ENCODE measurements around the gene LRRC59.

Gene LRRC59

DNA sequence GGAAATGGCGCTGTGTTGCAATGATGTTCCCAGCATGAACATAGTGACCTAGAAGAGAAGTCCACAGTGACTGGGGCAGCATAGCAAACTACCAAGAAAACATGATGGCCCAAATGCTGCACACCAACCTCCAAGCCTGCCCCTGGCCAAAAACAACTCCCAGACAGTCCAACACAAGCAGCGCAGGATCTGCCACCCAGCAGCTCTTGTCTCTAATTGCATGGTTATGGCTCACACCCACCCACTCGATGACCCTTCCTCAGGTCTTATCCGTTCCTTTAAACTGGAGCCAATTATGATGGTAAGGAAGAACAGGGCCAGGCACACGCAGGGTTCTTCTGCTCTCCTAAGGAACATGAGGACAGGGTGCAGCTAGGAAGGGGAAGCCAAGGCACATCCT, 27.3 kb downstream of the LRRC59 start:
- Histone ChIP-seq H3K9me3 (ENCODE audit: low read depth, low read length) (no peaks in the 10 kb centered on the region), H3K36me3 (ENCODE audit: insufficient read depth, low read length) (peaks cover 43% of the 10 kb centered on the region), H3K9ac (ENCODE audit: insufficient read length) (no peak overlapping the region), H3K4me3 (no peak overlapping the region), H3K27ac (no peak overlapping the region)
- DNase-seq (ENCODE audit: low read depth, low spot score): no peak
- TF ChIP-seq EZH2 (IDR thresholded peaks at IDR 0.05): no peak
- TF ChIP-seq FOXP2 (optimal IDR thresholded peaks at IDR 0.05; ENCODE audit: control extremely low read depth, extremely low read length, insufficient read depth): no peak
- no peak for TF ChIP-seq POLR2AphosphoS5 (IDR thresholded peaks at IDR 0.05; ENCODE audit: borderline replicate concordance, low read depth, low read length)

DNA sequence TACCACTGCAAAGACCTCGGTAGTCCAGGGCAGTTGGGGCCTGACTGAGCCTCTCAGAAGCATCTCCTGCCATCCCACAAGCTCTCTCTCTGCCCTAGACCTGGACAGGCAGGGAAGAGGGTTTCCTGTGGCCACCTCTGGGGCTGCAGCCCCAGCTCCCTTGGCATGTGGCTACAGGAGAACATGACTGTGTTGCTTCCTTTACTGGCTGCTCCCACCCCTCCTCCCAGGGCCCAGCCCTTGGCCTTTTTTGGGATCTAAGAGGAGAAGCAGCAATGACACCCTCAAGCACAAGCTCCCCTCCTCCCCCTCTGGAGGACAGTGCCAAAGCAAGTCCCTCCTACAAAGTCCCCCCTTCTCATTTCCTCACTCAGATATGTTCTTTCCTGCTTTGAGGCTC, 29.9 kb downstream of the LRRC59 start:
- no peak for DNase-seq (ENCODE audit: low read depth, low spot score)
- H3K27ac ChIP-seq: no peak overlapping the region
- no peak overlapping the region for H3K9ac ChIP-seq (ENCODE audit: insufficient read length)
- H3K4me3 ChIP-seq: no peak overlapping the region
- no peaks in the 10 kb centered on the region for H3K9me3 ChIP-seq (ENCODE audit: low read depth, low read length)
- peaks cover 43% of the 10 kb centered on the region for H3K36me3 ChIP-seq (ENCODE audit: insufficient read depth, low read length)
- TF ChIP-seq FOXP2 (optimal IDR thresholded peaks at IDR 0.05; ENCODE audit: control extremely low read depth, extremely low read length, insufficient read depth) (no peak), POLR2AphosphoS5 (IDR thresholded peaks at IDR 0.05; ENCODE audit: borderline replicate concordance, low read depth, low read length) (no peak), EZH2 (IDR thresholded peaks at IDR 0.05) (no peak)

DNA sequence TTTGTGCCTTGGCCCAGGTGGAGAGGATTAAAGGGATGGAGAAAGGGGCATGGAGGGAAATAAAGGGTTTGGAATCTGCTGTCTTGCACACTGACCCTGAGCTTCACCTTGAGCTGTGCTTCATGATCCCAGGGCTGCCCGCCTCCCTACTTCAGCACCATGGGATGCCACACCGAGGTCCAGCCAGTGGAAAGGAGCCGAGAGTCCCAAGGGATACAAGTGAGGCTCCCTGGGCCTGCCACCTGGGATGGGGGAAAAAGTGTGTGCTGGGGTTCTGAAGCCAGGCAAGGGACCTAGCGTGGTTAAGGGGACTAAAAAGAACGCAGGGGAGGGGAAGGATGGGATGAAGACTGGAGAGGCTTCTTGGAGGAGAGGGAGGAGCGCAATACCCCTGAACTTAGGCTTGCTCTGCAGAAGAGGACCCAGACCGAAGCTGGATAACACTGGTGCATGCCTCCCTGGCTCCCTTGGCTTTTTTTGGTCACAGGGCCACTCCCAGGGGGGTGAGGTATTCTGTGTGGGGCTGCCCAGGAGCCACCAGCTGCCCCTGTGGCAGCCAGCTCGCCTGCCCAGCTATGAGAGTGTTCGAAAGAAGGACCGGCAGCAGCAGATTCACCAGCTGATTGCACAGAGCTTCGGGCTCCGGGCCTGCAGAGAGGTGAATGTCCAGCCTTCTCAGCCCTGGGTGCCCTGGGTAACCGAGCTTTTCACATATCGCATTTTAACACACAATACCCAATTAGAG, 31.5 kb downstream of the LRRC59 start:
- Histone ChIP-seq H3K36me3 (ENCODE audit: insufficient read depth, low read length) (peaks cover 36% of the 10 kb centered on the region), H3K9me3 (ENCODE audit: low read depth, low read length) (no peaks in the 10 kb centered on the region), H3K9ac (ENCODE audit: insufficient read length) (no peak overlapping the region), H3K27ac (no peak overlapping the region), H3K4me3 (no peak overlapping the region)
- no peak for DNase-seq (ENCODE audit: low read depth, low spot score)
- TF ChIP-seq POLR2AphosphoS5 (IDR thresholded peaks at IDR 0.05; ENCODE audit: borderline replicate concordance, low read depth, low read length) (no peak), FOXP2 (optimal IDR thresholded peaks at IDR 0.05; ENCODE audit: control extremely low read depth, extremely low read length, insufficient read depth) (no peak), EZH2 (IDR thresholded peaks at IDR 0.05) (no peak)

DNA sequence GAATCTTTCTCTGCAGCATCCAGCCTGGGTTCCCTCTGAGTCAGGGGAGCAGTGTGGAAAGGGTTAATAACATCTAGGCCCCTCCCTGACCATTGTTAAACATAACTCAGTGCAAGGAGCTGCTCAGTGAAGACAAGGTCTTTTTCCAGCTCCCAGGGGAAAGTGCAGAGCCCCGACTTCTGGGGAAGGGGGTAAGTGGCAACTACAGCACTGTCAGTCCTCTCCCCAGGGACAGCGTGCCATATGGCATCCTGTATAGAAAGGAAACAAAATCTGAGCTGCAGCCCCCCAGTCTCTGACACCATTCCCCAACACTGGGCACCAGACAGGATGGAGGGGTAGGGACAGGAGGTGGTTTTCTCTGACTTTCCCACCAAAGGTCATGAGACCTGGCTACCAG, 32.2 kb downstream of the LRRC59 start:
- no peak for TF ChIP-seq EZH2 (IDR thresholded peaks at IDR 0.05)
- TF ChIP-seq POLR2AphosphoS5 (IDR thresholded peaks at IDR 0.05; ENCODE audit: borderline replicate concordance, low read depth, low read length): no peak
- no peak for TF ChIP-seq FOXP2 (optimal IDR thresholded peaks at IDR 0.05; ENCODE audit: control extremely low read depth, extremely low read length, insufficient read depth)
- Histone ChIP-seq H3K9ac (ENCODE audit: insufficient read length) (no peak overlapping the region), H3K36me3 (ENCODE audit: insufficient read depth, low read length) (peaks cover 29% of the 10 kb centered on the region), H3K9me3 (ENCODE audit: low read depth, low read length) (no peaks in the 10 kb centered on the region), H3K27ac (no peak overlapping the region), H3K4me3 (no peak overlapping the region)
- no peak for DNase-seq (ENCODE audit: low read depth, low spot score)

DNA sequence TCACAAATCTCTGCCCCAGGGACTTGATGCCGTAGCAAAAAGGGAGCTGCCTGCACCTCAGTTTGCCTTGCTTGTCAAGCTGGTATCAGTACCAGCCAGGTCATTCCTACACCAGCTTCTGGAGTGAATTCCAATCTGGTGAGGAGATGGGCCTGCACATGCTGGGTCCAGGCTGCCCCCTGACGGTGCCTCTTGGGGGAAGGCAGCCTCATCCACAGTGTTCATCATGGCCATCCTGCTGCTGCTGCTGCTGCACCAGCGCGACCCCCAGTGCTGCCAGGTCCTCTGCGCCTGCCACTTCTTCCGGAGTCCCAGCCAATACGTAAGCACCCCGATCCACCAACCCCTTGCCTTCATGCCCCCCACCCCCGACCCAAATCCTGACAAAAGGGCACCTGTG, 32.6 kb downstream of the LRRC59 start:
- H3K36me3 ChIP-seq (ENCODE audit: insufficient read depth, low read length): peaks cover 25% of the 10 kb centered on the region
- no peak for TF ChIP-seq EZH2 (IDR thresholded peaks at IDR 0.05)
- TF ChIP-seq FOXP2 (optimal IDR thresholded peaks at IDR 0.05; ENCODE audit: control extremely low read depth, extremely low read length, insufficient read depth): no peak
- no peak for TF ChIP-seq POLR2AphosphoS5 (IDR thresholded peaks at IDR 0.05; ENCODE audit: borderline replicate concordance, low read depth, low read length)

DNA sequence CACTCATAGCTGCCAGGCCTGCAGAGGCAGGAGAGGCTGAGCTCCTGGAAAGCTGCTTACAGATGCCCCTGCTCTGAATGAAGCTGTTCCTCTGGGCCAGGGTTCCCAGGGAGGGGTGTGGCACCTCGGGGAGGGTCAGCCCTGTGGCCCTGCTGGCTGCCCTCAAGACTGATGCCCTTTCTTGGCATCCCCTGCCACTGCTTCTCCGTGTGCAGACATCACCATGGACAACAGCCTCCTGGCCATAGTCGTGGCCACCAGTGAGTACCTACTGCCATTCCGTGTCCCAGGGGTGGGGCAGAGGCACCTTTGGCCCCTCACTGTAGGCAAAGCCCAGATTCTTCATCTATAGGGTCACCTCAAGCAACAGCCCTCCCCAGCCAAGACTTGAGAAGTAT, 33.3 kb downstream of the LRRC59 start:
- no peak for DNase-seq (ENCODE audit: low read depth, low spot score)
- H3K4me3 ChIP-seq: no peak overlapping the region
- H3K9me3 ChIP-seq (ENCODE audit: low read depth, low read length): no peaks in the 10 kb centered on the region
- TF ChIP-seq POLR2AphosphoS5 (IDR thresholded peaks at IDR 0.05; ENCODE audit: borderline replicate concordance, low read depth, low read length) (no peak), FOXP2 (optimal IDR thresholded peaks at IDR 0.05; ENCODE audit: control extremely low read depth, extremely low read length, insufficient read depth) (no peak), EZH2 (IDR thresholded peaks at IDR 0.05) (no peak)
- no peak overlapping the region for H3K27ac ChIP-seq
- H3K9ac ChIP-seq (ENCODE audit: insufficient read length): no peak overlapping the region
- peaks cover 19% of the 10 kb centered on the region for H3K36me3 ChIP-seq (ENCODE audit: insufficient read depth, low read length)

More for the DNA sequence above, 32.6 kb downstream of the LRRC59 start:
- DNase-seq (ENCODE audit: low read depth, low spot score): no peak
- Histone ChIP-seq H3K9ac (ENCODE audit: insufficient read length) (no peak overlapping the region), H3K4me3 (no peak overlapping the region), H3K9me3 (ENCODE audit: low read depth, low read length) (no peaks in the 10 kb centered on the region), H3K27ac (no peak overlapping the region)

DNA sequence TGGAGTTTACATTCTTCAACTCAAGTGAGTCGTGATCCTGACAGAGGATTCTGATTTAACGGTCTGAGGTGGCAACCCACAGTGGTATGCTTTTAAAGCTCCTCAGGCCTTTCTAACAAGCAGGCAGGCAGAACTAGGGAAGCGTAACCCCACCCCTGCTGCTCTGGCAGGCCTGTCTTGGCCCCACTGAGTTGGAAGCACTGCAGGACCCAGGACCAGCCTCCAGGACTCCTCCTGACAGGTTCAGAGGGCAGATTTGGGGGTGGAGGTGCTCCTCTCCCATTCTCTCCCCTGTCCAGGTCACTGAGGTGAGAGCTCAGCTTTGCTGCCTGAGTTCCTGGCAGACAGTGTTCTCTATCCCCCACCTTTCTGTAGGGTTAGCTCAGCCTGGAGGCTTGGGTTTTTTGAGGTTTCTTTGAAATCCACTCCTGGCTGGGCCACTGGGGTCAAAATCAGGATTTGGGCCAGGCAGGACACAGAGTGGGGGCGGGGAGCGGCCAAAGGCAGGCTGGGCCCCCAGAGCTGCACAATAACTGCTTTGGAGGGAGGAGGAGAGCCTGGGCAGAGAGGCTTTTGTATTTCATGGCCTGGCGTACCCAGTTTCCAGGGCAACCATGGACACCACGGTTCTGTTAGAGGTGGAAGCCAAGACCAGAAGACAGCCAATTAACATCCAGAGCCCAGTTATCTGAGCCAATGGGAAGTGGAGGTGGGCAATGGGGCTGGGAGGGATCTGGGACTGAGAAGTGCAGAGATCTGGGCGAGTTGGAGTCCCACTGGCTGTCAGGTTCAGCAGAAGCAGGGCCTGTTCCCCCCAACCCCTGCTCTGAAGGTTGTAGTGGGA, 33.9 kb downstream of the LRRC59 start:
- TF ChIP-seq POLR2AphosphoS5 (IDR thresholded peaks at IDR 0.05; ENCODE audit: borderline replicate concordance, low read depth, low read length) (0 out of 2 replicates have a peak, but pooled peaks have one; percentile 10), EZH2 (IDR thresholded peaks at IDR 0.05) (no peak), FOXP2 (optimal IDR thresholded peaks at IDR 0.05; ENCODE audit: control extremely low read depth, extremely low read length, insufficient read depth) (no peak)
- Histone ChIP-seq H3K9ac (ENCODE audit: insufficient read length) (no peak overlapping the region), H3K27ac (no peak overlapping the region), H3K4me3 (no peak overlapping the region), H3K9me3 (ENCODE audit: low read depth, low read length) (no peaks in the 10 kb centered on the region), H3K36me3 (ENCODE audit: insufficient read depth, low read length) (peaks cover 19% of the 10 kb centered on the region; the same call in 1 of the 2 replicates)
- DNase-seq (ENCODE audit: low read depth, low spot score): no peak

DNA sequence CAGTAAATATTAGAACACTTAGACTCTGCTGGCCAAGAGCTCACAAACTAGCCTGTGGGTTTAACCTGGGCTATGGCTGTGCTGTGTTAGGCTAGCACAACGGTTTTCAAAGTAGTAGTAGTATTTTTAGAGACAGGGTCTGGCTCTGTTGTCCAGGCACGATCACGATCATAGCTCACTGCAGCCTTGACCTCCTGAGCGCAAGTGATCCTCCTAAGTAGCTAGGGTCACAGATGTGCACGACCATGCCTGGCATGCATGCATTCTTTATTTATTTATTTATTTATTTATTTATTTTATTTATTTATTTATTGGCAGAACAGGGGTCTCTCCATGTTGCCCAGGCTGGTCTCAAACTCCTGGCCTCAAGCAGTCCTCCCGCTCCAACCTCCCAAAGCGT, 34.7 kb downstream of the LRRC59 start:
- DNase-seq (ENCODE audit: low read depth, low spot score): no peak
- H3K9me3 ChIP-seq (ENCODE audit: low read depth, low read length): no peaks in the 10 kb centered on the region
- H3K36me3 ChIP-seq (ENCODE audit: insufficient read depth, low read length): peaks cover 19% of the 10 kb centered on the region
- no peak for TF ChIP-seq EZH2 (IDR thresholded peaks at IDR 0.05)
- no peak overlapping the region for H3K4me3 ChIP-seq
- no peak overlapping the region for H3K9ac ChIP-seq (ENCODE audit: insufficient read length)
- H3K27ac ChIP-seq: 0 out of 2 replicates have a peak overlapping the region, but pooled peaks have one; percentile 46
